NK-92 (cell line): ENCODE data around the gene BPIFB6.

Experiments used
- DNase-seq: peaks from one replicate; lab custom pipeline; 2025; ENCODE audit not compliant: unreplicated experiment; lab: John Stamatoyannopoulos, UW

The BPIFB6 gene

GRCh38 chr20:33031531-33031930, at the start of gene BPIFB6:
TSS of gene BPIFB6 (plus strand) at chr20:33031648. CDS start at chr20:33031648, 0 bp downstream.
- no peak for DNase-seq

GRCh38 chr20:32982617-32983458, 48.6 kb upstream of the BPIFB6 start:
- DNase-seq = no peak

GRCh38 chr20:32983459-32984112, 47.9 kb upstream of the BPIFB6 start:
- DNase-seq = no peak

- no peak for DNase-seq
Observed at GRCh38 chr20:32984196-32984595, 47.3 kb upstream of the BPIFB6 start.

GRCh38 chr20:32984631-32985354, 46.7 kb upstream of the BPIFB6 start:
- no peak for DNase-seq

GRCh38 chr20:32985596-32985995, 45.9 kb upstream of the BPIFB6 start:
- DNase-seq = no peak

- no peak for DNase-seq
Observed at GRCh38 chr20:32986331-32986966, 45.0 kb upstream of the BPIFB6 start.

- DNase-seq = no peak
Observed at GRCh38 chr20:32987044-32987825, 44.2 kb upstream of the BPIFB6 start.

GRCh38 chr20:32988008-32988407, 43.4 kb upstream of the BPIFB6 start:
- DNase-seq = no peak

GRCh38 chr20:32989507-32990283, 41.8 kb upstream of the BPIFB6 start:
- DNase-seq = no peak

- DNase-seq = no peak
Observed at GRCh38 chr20:32990426-32990825, 41.0 kb upstream of the BPIFB6 start.

- DNase-seq = no peak
Observed at GRCh38 chr20:32991383-32991782, 40.1 kb upstream of the BPIFB6 start.

GRCh38 chr20:32991792-32992641, 39.4 kb upstream of the BPIFB6 start:
- DNase-seq = no peak

GRCh38 chr20:32993496-32994050, 37.9 kb upstream of the BPIFB6 start:
- no peak for DNase-seq

- no peak for DNase-seq
Observed at GRCh38 chr20:32995802-32996201, 35.6 kb upstream of the BPIFB6 start.

GRCh38 chr20:32997431-32997830, 34.0 kb upstream of the BPIFB6 start:
- DNase-seq = no peak

- DNase-seq = no peak
Observed at GRCh38 chr20:32999603-33000250, 31.7 kb upstream of the BPIFB6 start.
